Fibroblast of the aortic adventitia (primary cell): ENCODE results near the gene RTP2. TPM values are rescaled to one million over a fixed set of nuclear protein-coding genes. Genes with fewer than 3 reads are reported as not detected.

ENCODE experiments used
- DNase-seq: peaks from one replicate; pipeline ENCODE4 v3.0.0-alpha.2; 2010; ENCODE audit warnings: low read depth
- H3K4me3 ChIP-seq: 2 replicates; pipeline ENCODE4 v1.5.1; 2011; ENCODE audit warnings: low read depth, mild to moderate bottlenecking, control low read depth, low read length, moderate library complexity
- total RNA-seq: library from RNA; depleted of rRNA; stranded (reverse); fragments of >200 nt; gene quantifications from 2 replicates; pipeline ENCODE4 v1.2.3, GENCODE V29; 2012; ENCODE audit warnings: low replicate concordance
- TF ChIP-seq, protein P1 (sequence below): IDR thresholded peaks from 2 replicates; pipeline ENCODE4 v1.5.1; 2011; ENCODE audit warnings: mild to moderate bottlenecking, low read length, control low read depth, inconsistent platforms; ENCODE audit not compliant: insufficient read depth

RTP2 gene
- total RNA-seq, 1 donor = not detected

DNA sequence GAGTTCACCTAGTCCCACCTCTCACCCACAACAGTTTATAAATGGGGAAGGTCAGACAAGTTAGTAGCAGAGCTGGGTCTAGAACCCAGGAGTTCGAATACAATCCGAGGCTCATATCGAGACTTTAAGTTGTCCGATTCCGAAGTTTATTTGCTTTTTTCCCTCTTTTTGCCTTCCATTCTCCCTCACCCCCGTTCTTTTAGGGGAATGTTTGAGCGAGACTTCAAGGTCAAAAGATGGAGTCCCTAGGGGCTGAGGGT lies 35.6 kb upstream of the RTP2 start:
- TF ChIP-seq, protein P1, sequence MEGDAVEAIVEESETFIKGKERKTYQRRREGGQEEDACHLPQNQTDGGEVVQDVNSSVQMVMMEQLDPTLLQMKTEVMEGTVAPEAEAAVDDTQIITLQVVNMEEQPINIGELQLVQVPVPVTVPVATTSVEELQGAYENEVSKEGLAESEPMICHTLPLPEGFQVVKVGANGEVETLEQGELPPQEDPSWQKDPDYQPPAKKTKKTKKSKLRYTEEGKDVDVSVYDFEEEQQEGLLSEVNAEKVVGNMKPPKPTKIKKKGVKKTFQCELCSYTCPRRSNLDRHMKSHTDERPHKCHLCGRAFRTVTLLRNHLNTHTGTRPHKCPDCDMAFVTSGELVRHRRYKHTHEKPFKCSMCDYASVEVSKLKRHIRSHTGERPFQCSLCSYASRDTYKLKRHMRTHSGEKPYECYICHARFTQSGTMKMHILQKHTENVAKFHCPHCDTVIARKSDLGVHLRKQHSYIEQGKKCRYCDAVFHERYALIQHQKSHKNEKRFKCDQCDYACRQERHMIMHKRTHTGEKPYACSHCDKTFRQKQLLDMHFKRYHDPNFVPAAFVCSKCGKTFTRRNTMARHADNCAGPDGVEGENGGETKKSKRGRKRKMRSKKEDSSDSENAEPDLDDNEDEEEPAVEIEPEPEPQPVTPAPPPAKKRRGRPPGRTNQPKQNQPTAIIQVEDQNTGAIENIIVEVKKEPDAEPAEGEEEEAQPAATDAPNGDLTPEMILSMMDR = no peak
- H3K4me3 ChIP-seq = peak overlapping the region; percentile 76
- no peak for DNase-seq

DNA sequence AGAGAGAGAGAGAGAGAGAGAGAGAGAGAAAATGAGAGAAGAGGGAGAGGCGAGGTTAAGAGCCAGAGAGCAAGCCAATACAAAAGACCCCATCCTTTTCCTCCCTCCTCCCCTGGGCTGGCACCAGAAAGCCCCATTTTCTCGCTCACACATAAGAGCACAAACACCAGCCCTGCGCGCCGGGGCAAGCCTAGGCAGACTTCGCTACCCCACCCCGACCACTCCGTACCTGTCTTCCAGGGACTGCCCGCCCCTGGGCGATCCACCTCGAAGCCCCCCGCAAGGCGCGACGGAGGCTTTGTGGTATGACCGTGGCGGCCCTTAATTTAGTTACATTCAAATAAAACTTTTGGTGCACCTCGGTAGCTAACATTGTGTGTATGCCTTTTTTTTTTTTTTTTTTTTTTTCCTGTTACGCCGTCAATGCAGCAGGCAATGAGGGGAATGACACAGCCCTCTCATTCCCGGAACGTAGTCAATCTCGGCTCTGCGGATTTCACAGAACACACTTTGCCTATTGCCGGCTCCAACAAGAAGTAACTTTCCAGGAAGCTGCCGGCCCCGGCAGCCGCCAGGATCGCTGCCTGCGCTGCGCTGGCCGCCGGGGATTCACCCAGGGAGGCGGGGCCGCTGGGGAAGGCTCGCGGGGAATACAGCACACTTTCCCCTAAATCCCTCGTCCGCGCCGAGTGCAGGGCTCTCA lies 35.2 kb upstream of the RTP2 start:
- peak; percentile 75 for DNase-seq
- TF ChIP-seq, protein P1 = peak; percentile 38

DNA sequence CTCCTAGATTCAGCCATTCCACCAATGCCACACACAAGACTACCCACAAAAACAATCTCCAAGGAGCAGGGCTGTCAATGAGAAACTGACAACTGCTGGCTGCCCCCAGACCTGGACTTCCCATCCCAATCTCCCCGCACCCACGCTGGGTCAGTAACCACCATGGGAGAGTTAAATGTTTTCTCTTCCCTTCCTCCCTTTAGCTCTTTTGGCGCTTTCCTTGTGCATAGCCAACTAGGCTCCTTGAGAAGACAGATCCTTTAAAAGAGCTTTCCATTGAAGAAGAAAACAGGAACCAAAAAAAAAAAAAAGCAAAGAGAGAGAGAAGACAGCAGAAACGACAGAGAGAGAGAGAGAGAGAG lies 34.6 kb upstream of the RTP2 start:
- H3K4me3 ChIP-seq = peak overlapping the region; percentile 76
- TF ChIP-seq, protein P1 = no peak
- no peak for DNase-seq

More for the DNA sequence above, 35.2 kb upstream of the RTP2 start:
- H3K4me3 ChIP-seq = peak overlapping the region; percentile 76

DNA sequence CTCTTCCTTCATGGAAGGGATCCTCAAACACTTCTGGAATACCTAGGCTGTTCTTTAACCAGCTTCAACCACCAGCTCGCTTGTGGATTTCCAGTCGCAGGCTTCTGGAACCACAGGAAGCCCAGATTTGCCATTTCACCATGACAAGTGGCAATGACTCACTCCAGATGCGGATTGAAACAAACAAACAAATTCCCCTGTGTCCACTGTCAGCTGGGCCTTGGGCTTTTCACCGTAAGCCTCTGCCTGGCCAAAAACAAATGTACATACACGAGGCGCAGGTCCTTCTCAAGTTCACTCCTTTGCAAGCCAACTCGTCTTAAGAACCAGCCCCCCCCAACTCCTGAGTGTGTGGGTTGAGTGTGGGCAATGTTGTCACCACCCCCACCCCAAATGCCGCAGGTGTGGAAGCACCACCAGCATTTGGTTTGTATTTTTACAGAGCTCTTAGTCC lies 34.1 kb upstream of the RTP2 start:
- peak; percentile 45 for DNase-seq

DNA sequence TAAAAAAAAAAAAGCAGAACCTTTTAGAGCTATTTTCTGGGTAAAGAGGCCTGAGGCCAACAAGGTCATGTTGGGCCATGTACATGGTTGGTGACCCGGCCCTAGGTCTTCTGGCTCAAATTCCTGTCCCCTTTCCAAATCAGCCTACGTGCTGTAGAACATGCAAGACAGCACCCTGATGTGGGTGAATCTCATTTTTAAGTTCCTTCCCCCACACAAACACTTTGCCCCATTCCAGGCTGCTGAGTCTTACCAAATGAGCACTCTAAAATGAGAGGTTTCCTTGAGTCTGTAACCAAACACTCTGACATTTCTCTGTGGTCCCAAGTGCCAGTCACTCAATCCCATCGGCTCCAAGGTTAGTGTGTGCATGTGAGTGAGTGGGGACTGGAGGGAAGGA lies 33.5 kb upstream of the RTP2 start:
- no peak overlapping the region for H3K4me3 ChIP-seq
- DNase-seq = no peak
- TF ChIP-seq, protein P1 = no peak

More for the DNA sequence above, 34.1 kb upstream of the RTP2 start:
- TF ChIP-seq, protein P1 = no peak
- H3K4me3 ChIP-seq = no peak overlapping the region

DNA sequence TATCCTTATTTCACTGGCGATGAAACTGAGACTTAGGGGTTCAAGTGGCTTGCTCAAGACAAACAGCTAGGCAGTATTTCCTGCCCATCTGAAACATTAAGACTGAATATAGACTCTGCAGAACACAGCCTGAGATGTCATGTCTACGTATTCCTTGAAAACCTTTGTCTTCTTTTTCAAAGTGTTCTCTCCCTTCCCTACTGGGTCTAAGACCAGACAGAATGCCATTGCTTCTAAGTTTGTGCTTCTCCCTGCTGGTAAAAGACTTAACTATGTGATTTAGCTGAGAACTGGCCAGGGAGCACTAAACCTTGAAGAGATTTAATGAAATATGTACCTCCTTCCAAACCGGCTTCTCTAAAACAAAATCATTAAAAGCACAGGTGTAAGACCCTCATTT lies 33.0 kb upstream of the RTP2 start:
- DNase-seq = no peak
- TF ChIP-seq, protein P1 = no peak
- H3K4me3 ChIP-seq = no peak overlapping the region

DNA sequence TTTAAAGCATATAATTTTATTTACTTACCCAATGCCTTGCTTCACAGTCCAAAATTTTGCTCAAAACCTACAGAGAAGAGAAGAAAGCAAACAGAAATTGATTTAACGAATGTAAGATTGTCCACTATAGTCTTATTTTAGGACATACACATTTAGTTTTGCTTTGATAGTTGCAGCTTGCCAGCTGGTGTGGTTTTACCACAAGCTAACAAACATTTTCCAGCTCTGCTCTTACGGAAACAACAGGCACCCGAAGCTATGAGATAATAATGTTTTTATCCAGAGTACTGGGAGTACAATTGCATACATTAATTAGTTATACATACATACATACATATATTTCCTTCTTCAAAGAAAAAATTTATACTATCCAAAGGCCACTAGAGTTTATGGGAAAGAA lies 32.5 kb upstream of the RTP2 start:
- H3K4me3 ChIP-seq = no peak overlapping the region
- TF ChIP-seq, protein P1 = no peak
- no peak for DNase-seq
